Right forelimb (tissue), 1 donor: ENCODE measurements around the gene IL4.
"Not testable (repeated sequence)": the region's sequence is repeated elsewhere in the genome, so short reads cannot be mapped to it uniquely, and the experiment has no call there.

ENCODE experiments used
- DNase-seq: peaks from one replicate; pipeline ENCODE4 v3.0.0-alpha.2; 2018

IL4 gene

DNA sequence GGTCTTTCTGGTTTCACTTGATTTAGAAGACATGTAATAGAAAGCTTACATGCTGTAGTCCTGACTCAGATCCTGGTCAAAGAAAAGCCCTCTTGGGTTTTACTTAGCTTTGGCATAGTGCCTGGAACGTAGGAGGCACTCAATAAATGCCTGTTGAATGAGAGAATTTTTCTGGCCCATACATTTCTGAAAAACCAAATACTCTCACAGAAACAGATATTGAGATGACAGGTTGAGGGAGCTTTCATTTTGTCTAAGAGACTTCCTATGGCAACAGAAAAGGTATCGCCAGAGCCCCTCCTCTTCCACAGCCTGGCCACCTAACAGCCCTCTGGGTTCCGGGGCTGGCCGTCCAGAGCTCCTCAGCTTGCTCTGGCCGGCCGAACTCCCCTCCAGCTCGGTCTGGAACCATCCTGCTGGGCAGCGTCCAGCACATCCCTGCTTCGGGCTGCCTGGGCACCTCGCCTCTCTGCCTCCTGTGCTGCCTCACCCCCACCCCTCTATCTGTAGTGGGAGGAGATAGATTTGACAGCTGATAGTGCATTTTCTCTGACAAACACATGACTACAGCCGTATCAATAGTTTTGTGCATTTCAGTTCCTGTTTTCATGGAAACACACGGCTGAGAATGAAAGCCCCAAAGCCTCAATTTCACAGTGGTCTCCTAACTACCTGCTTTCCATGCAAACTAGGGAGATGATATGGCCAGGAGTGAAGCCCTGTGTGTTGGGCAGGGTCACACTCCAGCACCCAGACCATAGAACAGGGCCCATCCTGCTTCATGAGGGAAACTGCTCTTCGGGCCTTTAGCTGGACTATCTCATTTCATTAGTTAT, 1.1 kb downstream of the IL4 start:
- no peak for DNase-seq

DNA sequence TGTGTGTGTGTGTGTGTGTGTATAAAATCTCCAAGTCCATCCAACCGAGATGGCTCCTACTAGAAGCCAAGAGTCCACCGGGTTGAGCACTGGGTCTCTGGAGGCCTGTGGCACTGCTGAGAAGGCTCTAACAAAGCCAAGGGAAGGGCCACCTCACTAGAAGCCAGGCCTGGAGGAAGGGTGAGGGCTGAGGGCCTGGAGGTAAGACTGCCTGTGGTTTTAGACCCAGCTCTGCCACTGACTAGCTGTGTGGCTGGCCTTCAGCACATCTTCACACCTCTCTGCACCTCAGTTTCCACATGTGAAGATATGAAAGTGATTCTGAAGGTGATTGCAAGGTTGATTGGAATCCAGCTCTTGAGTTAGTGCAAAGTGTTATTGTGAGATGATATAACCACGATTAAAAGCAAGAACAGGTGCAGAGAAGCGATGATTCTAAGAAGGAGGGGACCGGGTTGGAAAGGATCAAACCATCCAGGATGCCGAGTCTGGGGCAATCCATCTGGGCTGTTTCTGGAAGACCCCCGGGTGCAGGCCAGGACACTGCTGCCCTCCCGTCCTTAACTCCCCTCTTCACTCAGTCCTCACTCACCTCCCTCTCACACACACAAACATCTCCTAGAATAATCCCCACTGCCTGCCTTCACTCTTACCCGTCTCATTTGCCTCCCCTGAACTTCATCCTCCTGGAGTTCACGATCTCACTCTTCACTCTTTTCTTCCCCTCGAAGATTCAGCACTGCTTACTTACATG, 2.3 kb downstream of the IL4 start:
- DNase-seq, result no peak

DNA sequence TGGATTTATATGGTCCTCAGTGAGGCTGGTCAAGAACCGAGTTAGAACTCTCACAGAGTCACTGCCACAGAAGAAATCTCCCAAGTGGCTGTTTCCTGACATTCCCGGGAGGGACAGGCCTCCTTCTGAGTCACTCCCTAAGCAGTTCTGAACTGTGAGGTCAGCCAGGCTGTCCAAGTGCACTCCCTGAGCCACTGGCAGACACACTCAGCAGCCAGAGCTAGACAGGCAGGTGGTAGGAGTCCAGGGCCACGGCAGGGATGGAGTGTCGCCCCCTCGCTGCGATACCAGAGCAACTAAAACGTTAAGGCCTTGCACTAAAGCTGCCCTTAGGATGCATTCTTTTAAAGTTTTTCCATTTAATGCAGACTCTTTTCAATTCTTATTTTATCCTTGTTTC, 3.4 kb downstream of the IL4 start:
- DNase-seq, result no peak

DNA sequence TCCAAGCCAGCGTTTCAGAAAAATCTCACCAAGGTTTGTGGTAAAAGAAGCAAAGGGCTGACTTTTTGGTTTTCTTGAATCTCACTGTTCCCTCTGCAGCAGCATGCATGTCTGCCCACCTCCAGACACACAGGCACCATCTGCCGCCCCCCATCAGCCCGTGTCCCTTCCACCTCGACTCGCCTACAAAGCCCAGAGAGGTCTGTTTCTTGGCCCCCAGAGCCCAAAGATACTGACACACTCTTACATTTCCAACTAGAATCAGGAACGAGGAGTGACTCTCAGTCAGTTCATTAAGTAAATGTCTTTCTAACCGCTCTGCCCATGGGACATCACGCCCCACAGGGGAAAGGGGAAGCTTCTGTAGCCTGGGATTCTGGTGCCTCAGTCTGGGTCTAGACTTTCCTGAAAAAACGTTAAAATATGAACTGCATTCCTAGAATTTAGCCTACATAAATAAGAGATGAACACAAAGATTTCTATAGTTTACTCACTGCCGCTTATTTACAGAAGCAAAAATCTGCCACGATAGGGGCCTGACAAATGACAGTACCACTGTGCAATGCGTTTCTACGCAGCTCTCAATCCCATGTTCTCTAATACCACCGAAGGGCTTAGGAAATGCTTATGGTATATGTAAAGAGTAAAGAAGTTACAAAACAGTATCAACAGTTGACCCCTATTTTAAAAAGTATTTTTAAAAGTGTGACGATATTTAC, 4.1 kb downstream of the IL4 start:
- no peak for DNase-seq

DNA sequence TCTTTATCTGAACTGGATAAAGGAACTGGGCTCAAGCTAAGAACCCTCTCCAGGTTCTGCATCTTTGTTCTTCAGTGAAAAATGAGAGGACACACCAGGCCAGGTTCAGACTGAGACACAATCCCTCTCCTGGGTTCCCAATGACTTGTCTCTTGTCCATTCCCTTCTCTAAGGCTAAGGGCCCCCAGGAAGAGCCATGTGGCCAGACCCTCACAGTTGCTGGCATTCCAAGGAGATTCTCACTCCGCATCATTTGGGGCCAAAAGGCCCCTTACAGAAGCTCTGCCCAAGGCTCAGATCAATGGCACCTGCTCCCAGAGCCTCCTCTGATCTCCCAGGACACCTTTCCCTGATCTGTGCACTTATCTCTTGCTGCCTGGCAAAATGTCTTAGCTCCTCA, 4.9 kb downstream of the IL4 start:
- DNase-seq, result no peak

DNA sequence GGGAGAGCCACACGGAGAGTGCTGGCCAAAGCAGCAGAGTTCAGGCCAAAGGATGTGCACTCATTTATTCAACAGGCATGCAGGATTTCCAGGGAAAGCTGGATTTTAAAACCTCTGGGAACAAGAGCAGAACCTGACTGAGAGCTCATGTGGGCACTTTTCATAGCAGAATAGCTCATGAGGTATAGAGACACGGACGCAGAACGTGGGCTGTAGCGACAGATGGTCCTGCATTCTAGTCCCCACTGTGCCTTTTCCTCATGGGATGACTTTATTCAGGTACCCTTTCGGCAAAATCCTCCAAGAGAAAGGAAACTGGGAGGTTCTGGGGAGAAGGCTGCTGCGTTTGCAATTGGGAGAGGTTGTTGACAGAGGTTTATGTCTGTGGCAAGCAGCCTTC, 5.4 kb downstream of the IL4 start:
- DNase-seq, result no peak

DNA sequence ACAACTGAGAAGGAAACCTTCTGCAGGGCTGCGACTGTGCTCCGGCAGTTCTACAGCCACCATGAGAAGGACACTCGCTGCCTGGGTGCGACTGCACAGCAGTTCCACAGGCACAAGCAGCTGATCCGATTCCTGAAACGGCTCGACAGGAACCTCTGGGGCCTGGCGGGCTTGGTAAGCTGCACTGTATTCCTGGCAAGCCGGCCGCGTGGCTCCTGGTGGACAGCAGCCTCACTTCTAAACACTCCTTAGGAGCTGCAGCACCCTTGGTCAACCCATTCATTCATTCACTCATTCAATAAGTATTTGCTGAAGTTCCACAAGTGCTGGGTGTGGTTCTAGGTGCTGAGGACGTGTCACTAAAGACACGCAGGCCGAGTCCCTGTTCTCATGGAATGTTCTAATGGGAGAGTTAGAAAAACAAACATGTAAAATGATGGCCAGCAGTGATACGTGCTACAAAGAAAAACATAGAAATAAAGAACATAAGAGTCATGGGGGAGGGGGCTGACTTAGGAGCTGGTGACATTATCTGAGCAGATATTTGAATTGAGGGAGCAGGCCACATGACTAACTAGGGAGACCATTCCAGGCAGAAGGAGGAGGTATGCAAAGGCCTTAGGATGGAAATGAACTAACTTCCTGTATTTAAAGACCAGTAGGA, 6.1 kb downstream of the IL4 start:
- no peak for DNase-seq

DNA sequence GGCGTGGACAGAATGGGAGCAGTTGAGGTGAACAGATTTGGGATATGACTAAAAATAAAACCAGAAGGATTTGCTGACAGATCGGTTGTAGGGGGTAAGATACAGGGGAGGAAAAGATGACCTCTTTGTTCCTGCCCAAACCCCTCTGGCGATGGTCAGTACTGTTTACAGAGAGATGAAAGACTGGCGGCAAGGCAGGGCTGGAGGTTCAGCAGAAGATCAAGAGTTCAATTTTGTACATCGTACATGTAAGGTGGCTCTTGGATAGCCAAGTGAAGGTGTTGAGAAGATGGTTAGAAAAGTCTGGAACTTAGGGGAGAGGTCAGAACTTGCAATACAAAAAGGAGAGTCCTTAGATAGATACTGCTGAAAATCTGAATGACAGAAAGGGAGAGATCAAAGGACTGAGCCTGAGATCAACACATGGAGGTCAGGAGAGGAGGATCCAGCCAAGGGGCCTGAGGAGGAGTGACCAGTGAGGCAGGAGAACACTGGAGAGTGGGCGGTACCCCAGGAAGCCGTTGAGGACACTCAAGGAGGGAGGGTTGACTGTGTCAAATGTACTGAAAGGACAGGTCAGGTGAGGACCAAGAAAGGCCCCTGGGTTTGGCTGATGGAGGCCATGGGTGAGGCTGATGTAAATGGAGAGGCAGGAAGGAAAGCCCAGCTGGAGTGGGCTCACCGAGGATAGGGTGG, 7.1 kb downstream of the IL4 start:
- no peak for DNase-seq

DNA sequence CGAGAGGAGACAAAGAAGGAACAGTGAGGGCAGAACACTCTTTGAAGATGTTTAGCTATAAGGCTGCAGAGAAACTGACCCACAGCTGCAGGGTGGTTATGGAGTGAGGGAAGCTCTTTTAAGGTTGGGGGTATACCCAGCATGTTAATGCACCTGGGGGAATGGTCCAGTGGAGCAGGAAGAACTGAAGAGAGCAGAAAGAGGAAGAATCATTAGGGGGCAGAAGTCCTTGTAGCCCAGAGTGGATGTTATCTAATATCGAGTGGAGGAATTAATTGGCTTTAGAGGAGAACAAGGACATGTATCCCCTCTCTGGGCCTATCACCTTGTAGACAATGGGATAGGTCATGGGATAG, 7.7 kb downstream of the IL4 start:
- no peak for DNase-seq

DNA sequence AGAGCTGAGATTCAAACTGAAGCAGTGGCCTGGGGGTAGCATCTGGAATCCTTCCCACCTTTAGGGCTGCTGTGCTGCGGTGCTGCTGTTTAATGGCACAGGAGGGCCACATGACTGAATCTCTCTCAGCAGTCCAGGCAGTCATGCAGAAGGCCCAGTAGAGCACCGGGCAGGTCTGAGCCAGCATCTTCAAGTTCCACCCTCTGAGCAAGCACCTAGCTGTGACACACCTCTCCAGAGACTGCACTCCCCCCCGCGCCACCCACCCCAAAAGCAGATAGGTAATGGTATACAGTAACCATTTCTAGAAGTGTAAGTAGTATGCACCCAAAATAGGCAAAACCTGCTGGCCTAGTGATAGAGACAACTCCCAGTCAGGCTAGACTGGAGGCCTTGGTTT, 8.2 kb downstream of the IL4 start:
- DNase-seq, result no peak

DNA sequence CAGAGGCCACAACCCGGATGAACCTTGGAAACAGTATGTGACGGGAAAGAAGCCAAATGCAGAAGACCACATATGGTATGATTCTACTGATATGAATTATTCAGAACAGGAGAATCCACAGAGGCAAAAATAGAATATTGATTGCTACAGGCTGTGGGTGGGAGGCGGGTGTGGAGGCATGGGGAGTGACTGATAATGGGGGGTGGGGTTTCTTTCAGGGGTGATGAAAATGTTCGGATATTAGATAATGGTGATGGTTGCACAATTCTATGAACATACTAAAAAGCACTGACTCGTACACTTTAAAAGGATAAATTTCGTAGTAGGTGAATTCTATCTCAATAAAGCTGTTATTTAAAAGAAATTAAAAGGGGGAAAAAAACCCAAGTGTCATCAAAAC, 10.7 kb downstream of the IL4 start:
- no peak for DNase-seq

DNA sequence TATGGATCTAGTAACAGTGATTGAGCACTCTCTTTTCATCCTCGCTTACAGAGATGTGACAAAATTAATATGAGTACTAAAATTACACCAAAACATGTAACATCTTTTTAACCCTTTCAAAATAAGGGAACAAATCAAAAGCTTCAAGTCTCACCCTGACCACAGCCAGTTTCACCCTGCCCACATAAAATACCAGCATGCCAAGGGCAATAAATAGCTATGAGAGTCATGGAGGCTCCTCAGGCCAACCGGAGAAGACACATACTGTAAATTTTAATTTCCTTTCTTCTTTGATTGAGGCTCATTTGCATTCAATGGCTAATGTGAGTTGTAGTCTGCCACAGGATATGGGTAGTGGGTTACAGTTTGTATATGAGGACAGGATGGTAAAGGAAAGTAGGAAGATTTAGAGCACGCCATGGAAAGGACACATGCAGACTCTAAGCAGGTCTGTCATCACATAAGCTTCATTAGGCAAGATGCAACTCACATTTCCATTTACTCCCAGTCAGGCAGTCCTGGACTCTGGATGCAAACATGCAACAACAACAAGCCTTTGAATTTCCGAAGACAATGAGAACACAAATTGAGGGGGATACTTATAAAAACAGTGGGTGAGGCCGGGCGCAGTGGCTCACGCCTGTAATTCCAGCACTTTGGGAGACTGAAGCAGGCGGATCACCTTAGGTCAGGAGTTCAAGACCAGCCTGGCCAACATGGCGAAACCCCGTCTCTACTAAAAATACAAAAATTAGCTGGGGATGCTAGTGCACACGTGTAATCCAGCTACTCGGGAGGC, 11.3 kb downstream of the IL4 start:
- no peak for DNase-seq

DNA sequence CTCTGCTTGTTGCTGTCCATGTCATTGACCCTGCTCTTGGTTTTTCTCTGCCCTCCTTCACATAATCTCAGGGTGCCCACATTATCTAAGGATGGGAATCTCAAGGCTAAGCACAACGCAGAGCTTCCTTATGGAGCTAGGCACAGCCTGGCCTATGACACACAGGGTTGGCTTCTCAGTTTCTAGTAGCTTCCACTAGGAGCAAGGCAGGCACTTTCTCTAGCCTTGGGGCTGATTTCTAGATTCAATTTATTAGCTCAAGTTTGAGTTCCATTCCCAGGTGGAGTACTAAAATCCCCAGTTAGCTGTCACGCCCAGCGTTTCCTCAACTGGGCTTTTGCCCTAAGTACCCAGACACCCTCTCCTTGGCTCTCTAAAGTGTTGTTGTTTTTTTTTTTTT, 12.4 kb downstream of the IL4 start:
- no peak for DNase-seq

DNA sequence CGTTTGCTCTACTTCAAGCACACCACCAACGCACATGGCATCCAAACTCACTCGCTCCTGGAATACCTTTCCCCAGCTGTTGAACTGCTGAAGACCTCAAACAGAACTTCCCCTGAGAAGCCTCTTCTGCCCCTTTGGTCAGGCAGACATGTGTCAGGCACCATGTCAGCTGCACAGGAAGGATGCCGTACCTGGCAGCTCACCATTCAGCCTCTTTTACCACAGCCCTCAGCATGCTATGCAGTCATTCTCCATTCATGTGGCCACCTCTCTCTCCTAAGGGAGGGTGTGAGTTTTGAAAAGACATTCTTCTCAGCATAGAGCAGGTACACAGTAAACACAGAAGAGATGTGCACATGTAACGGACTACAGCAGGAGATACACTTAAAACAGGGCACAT, 14.2 kb downstream of the IL4 start:
- no peak for DNase-seq

DNA sequence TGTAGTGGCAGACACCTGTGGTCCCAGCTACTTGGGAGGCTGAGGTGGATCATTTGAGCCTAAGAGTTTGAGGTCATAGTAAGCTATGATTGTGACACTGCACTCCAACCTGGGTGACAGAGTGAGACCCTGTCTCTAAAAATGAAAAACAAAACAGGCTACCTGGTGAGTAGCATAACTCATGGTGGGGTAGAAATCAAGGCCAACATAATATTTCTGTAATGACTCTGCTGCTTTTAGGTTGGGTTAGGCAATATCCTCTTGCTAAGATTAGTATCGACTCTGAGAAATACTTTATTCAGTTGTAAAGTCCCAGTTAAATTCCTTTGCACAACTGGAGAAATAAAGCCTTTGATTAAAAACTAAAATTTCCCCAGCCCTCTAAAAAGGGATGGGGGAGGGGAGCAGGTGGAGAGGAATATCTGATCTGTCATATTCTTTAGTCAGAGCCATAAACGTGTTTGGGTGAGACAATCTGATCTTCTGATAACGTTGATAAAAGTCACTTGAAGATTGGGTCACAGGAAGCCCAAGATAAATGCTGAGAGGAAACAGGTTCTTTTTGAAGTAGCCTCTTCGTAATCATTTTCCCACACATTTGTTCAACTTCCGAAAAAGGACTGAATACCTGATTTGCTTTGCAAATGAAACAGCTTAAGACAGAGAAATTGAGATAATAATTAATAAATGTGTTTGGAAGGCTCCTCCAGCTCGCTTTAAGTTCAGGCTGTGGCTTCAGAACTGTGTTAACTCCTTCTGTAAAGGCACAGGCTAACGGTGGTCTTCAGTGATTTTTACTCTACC, 14.9 kb downstream of the IL4 start:
- no peak for DNase-seq

DNA sequence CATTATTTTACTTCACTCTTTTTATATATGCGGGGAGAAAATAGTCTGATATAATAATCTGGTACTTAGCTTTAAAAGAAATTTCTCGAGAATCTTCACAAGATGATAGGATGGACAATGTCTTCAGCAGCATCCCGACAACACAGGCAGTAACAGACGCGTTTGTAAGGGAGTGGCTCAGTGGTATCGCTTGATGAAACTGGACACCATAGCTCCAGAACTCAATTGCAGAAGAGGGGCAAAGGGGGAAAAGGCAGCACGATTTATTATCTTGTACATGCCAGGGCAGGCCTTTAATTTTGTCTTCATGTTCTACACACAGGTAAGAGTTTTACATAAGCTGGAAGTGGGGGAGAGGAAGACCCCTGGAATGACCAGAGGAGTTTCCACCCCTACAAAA, 15.7 kb downstream of the IL4 start:
- DNase-seq, result no peak

DNA sequence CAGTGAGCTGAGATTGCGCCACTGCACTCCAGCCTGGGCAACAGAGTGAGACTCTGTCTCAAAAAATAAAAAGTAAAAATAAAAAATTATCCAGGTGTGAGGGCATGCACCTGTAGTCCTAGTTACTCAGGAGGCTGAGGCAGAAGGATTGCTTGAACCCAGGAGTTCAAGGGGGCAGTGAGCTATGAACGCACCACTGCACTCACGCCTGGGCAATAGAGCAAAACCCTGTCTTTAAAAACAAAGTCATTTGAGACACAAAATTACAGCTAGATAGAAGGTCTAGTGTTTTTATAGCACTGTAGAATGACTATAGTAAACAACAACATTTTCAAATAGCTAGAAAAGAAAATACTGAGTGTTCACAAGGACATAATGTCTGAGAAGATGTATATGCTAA, 16.4 kb downstream of the IL4 start:
- no peak for DNase-seq

DNA sequence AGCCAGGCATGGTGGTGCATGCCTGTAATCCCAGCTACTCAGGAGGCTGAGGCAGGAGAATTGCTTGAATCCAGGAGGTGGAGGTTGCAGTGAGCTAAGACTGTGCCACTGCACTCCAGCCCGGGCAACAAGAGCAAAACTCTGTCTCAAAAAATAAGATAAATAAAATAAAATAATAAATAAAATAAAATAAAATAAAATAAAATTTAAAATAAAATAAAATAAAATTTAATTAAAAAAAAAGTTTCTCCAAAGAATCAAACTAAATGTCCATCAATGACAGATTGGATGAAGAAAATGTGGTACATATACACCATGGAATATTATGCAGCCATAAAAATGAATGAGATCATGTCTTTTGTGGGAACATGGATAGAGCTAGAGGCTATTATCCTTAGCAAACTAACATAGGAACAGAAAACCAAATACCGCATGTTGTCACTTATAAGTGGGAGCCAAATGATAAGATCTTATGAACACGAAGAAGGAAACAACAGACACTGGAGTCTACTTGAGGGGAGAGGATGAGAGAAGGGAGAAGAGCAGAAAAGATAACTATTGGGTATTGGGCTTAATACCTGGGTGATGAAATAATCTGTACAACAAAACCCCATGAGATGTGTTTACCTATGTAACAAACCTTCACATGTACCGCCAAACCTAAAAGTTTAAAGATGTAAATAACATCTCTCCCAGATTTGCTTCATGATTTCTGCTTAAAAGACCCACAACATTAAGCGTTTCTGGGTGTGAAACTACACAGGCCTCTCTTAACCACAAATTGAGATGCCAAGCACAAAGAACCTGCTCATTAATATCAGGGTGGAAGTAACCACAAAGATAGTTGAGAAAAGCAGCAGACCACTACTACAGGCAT, 18.2 kb downstream of the IL4 start:
- DNase-seq, result not testable (repeated sequence)

DNA sequence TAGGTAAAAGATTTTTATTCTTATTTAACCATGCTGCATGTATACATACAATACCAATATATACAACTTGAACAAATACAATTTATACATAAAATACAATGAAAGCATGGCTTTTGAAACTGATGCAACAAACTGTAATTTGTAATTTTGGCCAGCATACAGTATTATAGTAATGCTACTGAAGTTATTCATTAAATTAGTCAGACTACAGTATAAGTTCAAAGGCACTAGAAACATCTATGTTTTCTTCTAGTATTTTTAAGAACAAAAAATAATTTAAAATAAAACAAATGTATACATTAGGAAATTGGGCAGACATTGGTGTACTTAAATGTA, 18.8 kb downstream of the IL4 start:
- no peak for DNase-seq

DNA sequence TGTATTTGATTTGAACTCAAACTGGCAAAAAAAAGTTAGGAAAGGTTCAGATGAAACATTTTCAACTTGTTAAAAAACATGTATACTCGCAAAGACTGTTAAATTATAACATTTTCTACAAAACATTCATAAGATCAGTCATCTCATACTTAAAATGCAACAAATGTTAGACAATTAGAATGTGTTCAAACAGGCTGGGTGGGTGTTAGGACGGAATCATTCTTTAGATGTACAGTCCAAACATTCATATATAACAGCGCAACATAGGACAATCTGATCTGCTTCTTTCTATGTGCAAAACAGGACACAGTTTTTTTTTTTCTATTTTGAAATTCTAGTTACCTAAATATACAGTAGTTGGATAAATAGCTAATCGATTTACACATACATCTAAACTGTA, 22.2 kb downstream of the IL4 start:
- no peak for DNase-seq
